GM15510 (cell line): Measurements from ENCODE around the gene NOD2.

Experiments
- POLR2A ChIP-seq: IDR thresholded peaks from 3 replicates; pipeline ENCODE4 v1.6.1; 2011; ENCODE audit warnings: borderline replicate concordance; ENCODE audit not compliant: insufficient read length; ENCODE audit errors: extremely low read depth

NOD2 gene

DNA sequence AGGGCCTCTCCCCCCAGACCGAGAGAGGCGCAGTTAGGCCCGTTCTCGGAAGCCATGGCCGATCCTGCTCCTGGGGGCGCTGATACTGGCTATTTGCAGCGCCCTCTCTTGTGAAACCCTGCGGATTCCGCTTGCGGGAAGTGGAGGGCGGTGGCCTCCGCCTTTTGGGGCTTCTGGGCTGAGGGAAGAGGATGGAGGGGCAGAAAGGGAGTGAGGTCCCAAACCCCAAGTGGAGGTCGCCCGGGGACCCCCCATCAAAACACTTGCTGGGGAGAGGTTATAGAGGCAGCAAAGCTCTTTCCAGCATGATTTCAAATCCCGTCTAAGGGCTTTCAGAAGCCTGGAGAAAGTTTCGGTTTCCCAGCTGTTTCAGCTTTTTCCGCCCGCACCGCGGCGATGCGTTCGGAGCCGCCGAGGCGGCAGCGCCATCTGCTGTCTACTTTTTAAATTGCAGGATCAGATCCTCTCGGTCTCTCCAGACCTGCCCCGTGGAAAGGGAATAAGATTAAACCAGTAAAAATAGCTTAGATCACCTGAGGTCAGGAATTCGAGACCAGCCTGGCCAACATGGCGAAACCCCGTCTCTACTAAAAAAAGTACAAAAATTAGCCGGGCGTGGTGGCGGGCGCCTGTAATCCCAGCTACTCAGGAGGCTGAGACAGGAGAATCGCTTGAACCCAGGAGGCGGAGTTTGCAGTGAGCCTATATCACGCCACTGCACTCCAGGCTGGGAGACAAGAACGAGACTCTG is 28.1 kb upstream of the NOD2 start:
- no peak for TF ChIP-seq POLR2A

DNA sequence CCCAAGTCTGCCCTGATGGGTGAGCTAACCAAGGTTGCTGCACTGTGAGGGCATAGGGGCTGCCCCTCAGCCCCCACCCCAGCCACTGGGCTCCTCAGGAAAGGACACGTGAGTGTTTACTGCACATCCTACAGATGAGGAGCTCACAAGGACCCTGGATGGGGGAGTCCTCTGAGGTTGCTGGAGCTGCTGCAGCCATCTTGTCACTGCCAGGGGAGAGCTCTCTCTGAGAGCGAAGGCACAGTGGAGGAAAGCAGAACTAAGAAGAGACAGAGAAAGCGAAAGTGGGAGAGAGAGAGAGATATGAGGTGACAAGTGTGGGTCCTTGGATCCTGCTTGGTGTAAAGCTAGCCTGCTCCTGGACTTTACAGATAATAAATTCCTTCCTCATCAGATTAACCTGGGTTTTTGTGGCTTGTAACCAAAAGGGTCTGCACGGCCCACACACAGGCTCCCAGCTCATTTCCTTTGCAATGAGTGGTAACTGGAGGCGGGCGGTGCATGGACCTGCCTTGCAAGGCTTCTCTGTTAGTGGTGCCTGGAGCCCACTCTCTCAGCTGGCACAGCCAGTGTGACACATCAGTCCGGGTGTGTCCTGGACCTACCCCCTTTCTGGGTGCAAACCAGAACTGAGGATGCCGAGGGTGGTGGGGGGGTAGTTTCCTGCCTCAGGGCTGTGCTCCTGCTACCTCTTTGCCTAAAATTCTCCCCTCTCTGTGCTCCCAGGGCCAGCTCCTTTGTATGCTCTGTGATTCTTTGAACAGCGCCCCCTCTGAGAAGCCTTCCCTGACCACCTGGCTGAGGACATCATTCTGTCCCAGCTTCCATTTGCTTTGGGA is 26.5 kb upstream of the NOD2 start:
- TF ChIP-seq POLR2A = peak; percentile 29

DNA sequence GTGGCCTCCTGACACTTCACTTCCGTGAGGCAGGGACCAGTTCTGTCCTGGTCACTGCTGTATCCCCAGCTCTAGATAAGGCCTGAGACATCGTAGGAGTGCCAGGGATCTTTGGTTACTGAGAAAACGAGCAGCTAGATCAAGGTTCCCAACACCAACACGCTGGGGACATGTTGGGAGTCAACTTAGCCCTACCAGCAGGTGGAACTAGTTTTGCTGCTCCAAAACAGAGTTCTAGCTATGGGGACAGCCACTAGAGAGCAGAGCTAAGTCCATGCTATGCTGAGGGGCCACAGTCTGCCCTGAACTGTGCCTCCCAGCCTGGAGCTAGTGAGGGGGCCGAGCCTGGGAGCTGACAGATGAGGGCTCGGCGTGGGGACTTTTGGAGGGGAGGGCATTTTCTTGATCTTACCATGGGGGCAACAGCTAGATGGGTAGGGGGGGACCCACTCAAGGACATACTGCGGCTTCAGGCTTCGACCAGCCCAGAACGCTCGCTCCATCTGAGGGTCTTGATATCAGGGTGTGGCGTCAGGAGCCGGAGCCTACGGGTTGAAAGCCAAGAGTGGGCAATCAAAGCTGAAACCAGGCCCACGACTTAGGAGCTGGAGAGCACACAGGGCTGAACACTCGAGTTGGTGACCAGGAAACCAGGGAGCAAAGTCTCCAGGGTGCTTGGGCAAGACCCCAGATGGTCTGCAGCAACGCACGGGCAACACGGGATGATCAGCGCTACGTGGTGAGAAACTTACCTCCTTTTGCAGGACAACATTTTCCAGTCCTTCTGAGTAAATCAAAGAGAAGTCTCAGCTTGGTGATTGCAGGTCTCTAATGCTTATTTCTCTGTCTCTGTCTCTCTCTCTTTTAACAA is 25.7 kb upstream of the NOD2 start:
- TF ChIP-seq POLR2A = no peak

DNA sequence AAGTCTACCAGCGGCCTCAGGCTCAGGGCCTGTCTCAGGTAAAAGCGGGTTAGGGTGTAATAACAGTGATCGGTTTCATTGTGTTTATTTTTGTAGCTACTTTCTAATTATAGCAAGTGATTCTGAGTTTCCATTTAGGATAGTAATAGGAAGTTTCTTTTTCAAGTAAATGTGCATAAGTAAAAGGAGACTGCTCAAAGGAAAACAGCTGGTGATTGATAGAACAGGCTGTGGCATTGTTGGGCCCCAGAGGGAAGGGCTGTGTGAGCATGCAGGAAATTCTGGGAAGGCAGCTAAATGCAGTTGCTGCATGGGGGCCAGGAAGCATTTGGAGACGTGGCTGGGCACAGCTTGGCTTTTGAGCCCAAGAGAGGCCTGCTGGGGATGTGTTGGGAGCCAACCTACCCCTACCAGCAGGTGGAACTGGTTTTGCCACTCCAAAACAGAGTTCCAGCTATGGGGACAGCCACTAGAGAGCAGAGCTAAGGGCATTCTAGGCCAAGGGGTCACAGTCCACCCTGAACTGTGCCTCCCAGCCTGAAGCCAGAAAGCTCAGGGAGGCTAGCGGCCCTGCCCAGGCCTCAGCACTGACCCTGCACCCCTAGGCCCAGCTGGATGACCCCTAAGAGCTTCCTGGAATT is 24.9 kb upstream of the NOD2 start:
- no peak for TF ChIP-seq POLR2A

DNA sequence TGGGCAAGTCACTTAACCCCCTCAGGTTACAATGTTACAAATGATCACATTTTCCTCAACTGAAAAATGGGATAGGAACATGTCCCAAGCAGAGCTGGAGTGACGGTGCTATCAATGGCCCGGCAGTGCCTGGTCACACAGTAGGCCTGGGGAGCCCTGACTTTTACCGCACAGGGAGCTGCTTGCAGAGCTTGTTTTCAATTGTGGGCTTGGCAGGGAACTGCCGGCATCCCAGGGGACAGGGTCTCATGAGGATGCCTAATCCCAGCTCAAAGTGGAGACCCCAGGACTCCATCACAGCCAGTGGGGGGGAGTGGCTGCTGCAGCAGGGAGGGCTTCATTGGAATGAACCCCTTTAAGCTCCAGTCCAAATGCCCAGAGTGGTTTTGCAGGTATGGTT is 23.7 kb upstream of the NOD2 start:
- no peak for TF ChIP-seq POLR2A

DNA sequence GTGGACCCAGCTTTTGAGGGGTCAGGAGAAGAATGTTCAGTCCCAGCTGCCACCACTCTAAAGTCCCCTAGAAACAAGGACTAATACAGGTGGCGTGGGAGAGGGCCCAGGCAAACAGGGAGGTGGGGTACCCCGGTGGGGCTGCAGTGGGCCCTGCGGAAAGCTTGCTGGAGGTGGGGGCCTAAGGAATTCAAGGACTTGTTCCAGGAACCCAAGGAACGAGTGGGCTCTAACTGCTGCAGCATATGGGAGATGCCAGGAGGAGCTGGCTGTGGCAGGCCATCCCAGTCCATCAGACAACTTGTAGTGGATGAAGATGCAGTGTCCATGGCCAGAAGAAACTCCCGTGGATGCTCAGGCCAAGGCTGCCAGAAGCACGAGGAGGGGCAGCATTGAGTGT is 22.9 kb upstream of the NOD2 start:
- TF ChIP-seq POLR2A = no peak

DNA sequence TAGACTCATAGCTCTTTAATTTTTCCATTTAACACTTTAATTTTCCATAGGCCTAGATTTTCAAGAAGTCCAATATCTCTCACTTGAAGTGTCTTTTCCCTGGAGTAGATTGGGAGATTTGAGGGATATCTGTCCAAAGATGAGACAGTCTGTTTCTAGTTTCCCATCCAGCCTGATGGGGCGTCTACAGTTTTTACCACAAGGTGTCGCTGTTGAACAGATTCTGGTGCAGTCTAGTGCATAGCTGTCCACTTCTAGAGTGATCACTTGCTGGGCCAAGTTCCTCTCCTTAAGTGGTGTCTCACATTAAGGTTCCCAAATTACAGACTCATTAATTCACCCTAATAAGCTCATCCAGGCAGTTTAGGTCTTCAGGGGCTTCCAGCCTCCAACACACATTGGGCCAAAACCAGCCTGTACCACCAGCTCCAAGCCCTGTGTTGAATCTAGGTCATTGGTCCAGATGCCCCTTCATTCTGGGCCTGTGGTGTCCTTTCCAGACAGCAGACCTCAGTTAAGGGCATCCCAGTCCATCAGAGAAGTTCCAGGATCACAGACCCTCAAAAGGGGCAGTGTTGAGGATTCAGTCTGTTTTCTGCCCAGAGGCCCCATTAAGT is 21.7 kb upstream of the NOD2 start:
- no peak for TF ChIP-seq POLR2A

DNA sequence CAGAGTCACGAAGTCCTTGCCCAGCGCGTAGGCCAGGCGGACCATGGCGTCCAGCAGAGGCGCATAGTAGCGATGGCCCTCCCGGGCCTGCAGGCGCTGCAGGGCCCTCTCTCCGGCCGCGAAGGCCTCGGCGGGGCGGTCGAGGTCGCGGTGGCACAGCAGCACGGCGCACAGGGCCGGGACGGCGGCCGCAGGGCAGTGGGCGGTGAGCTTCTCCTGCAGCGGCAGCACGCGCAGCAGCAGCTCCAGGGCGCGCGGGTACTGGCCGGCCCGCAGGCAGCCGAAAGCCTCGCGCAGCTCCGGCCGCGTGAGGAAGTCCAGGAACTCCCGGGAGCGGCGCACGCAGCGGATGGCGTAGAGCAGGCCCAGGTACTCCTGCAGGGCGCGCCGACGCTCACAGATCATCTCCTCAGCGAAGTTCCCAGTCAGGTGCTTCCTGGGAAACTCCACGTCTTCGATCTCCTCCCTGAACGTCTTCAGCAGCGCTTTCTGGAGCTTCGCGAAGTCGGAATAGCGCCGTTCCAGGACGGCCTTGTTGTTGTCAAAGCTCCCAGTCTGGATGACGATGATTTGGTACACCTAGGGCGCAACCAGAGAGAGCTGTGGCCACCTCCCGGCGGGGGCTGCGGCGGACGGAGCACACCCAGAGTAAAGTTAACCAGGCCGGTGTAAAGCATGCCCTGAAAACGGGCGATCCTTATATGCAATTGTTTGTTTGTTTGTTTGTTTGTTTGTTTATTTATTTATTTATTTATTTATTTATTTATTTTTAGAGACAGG is 19.7 kb upstream of the NOD2 start:
- no peak for TF ChIP-seq POLR2A

DNA sequence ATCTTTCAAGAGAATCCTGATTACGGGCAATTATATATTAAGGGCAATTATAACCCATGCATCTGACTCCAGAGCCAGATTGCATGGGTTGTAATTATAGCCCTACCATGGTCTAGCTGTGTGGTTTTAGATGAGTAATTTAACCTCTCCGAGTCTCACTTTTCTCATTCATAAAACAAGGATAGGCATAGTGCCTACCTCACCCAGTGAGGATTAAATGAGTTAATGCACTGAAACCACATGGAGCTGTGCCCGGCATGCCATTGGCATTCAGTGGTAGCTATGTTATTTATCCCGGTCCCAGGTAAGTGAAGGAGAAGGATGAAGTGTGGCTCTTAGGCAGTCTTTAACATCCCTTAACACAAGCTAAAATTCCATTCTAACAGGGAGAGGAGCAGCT is 18.6 kb upstream of the NOD2 start:
- no peak for TF ChIP-seq POLR2A

DNA sequence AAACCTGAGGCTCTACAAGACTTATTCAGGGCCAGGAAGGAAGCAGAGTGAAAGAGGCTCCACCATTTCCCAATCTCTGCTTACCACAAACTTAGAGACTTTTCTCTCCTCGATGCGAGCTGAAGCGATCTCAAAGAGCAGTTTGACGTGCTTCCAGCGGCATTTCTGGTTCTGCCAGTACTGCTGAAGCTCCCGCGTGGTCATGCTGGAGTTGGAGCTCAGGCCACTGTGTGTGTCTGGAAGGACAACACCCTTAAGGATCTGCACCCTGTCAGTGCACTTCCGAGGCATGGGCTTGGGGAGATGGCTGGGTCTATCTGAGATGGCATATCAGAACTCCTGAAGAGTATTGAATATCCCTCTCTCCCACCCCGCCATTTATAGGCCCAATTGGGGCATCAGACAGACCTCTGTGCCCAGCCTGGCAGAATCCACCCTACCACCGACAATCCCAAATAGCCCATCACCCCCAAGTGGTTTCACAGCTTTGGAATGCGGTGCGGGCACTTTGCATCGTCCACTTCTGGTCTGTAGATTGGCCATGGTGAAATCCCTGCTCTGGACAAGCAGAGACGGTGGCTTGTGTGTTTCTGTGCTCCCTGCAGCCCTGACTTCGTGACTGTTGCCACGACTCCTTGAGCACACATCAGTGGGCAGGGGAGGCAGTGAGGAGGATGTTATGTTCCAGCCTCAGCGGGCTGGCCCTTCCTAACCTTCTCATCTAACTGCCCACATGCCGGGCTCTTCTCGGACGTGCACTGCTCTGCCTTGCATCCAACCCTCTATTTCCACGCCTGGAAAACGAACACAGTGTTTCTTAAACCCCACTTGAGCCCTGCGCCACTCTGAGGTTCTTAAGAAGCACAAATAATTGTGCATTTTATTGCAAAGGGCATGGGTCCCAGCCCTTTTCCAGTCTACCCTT is 17.5 kb upstream of the NOD2 start:
- no peak for TF ChIP-seq POLR2A

DNA sequence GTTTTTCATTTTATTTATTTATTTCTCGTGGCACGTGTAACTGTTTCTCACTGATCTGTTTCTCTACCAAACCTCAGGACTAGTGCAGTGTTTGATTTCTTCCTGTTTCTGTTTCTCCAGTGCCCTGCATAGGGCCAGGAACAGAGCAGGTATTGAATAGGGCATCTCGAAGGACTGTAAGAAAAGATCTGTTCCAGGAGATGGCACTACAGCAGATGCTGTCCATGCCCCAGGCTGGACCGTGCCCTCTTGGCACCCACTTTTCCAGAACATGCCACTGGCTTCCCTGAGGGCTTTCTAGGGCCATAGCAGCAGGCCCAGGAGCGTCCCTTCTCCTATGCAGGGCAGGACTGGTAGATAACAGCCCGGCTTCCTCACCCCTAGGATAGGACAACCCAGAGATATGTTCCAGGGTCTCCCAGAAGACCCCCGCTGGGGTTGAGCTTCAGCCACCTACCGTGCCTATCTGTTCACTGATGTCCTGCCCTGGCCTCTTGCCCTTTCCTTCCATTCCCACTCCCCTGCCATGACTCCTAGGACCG is 16.7 kb upstream of the NOD2 start:
- no peak for TF ChIP-seq POLR2A

DNA sequence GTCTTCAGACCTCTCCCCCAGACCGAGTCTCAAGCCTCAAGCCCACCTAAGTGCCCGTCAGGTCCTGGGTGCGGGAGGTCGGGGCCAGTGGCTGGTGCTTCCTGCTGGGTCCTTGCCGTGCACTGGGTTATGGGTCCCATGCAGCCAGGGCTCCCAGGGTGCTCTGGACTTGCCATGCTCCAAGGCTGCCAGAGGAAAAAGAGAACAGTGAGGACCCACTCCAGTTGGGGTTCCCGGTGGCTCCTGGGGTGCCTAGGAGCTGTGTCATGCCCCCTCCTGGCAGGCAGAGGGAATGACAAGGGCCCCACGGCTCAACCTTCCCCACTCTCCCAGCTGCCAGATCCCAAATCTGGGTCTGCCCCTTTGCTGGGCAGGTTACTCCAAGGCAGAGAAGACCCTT is 16.1 kb upstream of the NOD2 start:
- no peak for TF ChIP-seq POLR2A

DNA sequence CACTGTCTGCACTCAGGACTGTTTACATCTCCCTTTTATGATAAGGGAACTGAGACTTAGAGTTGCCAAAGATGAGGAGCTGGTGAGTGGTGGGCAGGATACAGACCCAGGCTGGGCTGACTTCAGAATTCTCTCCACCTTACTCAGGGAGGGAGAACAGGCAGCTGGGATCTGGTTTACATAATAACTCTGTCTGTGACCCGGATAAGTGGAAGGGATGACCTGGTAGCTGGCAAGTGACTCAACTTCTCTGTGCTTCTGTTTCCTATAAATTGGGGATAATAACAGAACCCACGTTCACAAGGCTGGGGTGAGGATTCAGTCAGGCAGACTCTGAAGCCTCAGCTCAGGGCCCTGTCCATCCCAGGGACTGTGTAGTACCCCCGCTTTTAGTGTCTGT is 14.9 kb upstream of the NOD2 start:
- no peak for TF ChIP-seq POLR2A

DNA sequence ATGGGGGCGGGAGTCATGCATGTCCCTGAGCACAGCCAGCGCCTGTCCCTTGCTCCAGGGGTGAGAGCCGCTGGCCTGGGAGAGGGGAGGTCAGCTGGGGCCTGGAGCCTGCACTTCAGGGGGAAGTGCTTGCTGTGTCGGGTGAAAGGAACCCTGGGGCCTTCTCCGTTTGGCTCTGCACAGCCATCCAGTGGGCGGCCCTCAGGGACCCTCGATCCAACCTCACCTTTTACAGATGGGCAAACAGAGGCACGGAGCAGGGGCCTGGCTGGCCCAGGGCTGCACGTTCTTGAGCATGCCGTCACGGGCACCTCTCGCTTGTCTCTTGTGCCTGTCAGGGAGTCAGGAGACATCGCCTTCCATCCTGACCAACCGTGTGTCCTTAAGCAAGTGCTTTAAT is 14.1 kb upstream of the NOD2 start:
- TF ChIP-seq POLR2A = no peak
